GM18502 (cell line): ENCODE results near the gene WT1.

Experiments
- ATAC-seq: cut with Tn5 transposase; IDR thresholded peaks from one replicate; pipeline ENCODE4 v1.9.1; 2021; ENCODE audit warnings: mild to moderate bottlenecking; ENCODE audit not compliant: unreplicated experiment, poor library complexity

The WT1 gene

DNA sequence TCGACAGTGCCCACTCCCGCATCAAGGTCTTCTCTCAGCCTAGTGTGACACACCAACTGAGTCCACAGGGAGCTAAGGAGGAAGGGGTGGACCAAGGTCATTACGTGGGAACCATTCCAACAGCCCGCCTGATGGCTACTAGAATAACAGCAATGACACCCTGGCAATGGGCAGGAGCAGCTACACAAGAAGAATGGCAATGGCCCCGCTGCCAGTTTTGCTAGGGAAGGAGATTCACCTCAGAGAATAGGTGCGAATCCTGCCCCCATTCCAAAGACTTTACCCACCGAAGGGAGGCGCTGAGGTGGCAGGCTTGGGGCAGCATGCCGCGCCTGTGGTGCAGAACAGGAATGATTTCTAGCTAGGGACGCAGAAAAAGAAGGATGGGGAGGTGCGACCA is 9.1 kb downstream of the WT1 start:
- ATAC-seq = no peak

DNA sequence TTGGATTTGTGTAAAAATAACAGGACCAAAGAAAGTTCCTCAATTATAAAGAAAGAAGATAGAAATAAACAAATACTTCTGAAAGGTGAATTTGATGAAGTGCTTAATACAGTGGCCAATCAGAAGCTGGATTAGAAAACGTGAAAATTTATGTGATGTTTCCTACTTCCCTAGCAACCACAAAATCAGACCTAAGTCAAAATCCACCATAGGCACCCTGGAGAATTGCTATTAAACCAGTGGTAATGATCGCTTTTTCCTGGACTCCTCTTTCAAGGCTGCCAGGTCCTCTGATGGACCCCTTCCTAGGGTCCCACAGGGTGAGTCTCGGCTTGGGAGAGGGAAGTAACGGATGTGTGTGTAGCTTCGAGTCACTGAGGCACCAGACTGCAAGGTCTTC is 9.6 kb downstream of the WT1 start:
- ATAC-seq = no peak

DNA sequence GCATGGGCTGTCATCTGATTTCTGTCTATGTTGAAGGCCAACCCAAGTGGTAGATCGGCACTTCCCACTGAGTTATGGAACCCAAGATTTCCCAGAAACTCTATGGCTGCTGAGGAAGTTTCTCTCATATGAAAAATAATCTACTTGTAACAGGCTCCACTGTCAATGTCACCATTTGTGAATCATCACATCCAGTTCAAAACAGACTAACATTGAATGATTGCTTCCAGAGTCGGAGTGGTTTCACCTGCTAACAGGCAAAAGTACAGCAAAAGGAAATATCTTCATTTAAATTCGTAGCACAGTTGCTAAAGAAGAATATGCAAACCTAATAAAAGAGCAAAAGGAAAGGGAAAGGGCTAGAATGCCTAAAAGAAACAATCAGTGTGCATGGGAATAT is 12.8 kb downstream of the WT1 start:
- ATAC-seq = no peak

DNA sequence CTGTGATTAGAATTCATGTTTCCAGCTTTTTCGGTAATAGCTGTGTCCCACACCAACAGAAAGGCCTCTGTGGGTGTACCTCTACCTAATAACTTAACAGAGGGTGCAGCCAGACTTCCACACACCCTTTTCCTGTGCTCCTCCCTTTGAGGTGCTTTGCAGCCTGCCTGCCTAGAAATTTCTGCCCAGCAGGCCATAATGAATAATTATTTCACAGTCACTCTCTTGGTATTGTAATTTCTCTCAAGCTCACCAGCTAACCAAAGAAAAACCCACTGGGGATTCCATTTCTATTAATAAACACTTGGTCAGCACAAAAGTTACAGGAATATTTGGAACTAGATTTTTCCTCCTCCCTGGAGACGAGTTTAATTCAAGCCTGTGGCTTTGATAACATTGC is 13.3 kb downstream of the WT1 start:
- ATAC-seq = no peak

DNA sequence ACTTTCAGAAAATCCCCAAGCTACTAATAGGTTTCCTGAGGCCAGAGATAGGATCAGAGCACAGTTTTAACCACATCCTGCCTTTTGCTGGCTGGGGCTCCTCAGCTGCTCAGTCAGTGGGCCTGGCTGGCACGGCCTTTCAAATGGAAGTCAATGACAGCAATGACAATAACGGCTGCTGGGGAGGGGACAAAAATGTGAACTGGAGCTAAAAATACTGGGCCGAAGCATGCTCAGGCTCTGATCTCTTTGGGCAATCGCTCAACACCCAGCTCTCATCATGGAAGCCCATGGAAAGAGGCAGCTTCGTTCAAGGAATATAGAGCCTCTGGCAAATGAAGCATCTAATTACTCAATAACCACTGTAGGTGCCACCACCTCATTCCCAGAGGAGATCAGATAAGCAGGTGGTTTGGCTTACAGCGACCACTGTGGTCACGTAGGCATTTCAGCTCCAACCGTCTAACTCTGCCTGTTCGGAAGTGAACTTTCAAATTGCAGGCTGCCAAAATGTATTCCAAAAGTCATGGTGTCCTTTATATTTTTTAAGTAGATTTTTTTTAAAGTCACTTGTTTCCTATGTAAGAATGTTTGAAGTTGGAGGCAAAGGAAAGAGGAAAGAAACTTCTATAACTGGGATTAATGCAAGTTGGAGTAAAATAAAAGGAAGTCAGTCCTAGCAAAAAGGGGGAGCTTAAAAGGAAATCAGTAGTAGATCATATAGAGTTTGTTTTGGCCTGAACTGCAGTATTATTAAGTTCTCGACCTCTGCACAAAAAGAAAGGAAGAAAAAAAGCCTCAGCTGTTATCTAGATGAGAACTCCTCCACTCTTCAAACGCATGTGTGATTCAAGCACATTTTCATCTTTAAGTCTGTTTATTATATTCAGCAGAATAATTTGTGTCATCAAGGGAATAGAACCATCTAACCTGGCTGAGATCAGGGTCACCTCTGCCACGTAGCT is 14.1 kb downstream of the WT1 start:
- peak; percentile 89 for ATAC-seq

DNA sequence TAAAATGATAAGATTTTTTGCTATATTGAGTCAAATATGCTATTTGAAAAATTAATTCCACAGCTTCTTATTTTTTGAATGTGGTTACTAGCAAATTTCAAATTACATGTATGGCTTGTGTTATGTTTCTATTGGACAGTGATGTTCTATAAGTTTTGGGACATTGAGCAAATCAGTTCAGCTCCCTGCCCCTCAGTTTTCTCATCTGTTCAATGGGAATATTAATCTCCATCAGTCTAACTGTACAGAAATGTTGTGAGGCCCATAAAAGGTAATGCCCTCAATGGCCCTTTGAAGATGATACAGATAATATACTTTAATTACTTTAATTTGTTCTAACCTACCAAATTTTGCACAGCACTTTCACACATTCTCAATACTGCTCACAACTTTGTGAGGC is 15.2 kb downstream of the WT1 start:
- no peak for ATAC-seq

DNA sequence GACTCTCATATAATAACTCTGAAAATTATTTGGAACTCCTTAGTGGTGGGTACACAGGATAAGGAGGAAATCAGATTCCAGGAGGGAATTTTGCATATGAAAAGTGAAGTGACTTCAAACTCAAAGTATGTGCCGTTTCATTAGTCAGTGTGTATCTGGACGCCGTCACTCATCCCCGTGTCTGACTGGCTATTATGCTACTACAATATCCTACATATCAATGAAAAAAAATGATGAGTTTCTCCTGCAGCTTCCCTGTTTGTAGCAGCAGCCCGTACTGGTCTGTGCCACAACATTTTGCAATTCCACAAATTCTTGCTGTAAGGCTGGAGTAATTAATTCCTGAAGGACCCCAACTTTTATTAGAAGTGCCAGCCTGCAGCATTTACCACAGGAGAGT is 16.5 kb downstream of the WT1 start:
- ATAC-seq = no peak

DNA sequence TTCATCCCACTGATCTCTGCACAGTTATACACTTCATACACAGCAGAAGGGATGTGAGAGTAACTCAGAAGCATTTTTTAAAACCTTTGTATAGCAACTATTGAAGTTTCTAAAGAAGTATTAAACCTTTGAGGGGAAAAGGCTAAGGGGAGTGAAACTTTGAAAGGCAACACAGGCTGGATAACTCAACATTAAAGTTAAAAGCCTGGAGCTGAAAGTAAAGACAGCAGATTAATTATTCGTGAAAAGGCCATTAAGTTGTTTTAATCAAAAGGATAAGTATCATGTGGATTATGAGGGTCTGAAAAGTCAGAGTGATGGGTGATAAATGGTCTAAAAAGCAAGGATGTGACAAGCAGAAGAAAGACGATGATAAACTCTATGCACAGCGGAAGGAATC is 17.5 kb downstream of the WT1 start:
- no peak for ATAC-seq

DNA sequence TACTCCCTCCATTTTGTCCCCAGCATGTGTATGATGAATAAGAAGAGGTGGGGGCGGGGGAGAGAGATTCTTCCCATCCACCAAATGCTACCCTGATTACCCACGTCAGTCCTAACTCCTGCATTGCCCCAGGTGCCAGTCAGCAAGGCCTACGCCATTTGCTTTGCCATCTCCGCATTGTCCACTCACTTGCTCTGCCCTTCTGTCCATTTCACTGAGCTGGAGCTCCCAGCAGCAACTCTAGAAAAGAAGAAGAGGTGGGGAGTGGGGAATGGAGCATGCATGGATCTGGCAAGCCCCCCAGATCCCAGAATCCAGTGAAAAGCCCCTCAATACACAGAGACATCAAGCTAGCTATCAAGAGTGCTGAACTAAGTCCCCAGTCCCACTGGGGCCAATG is 19.0 kb downstream of the WT1 start:
- no peak for ATAC-seq

DNA sequence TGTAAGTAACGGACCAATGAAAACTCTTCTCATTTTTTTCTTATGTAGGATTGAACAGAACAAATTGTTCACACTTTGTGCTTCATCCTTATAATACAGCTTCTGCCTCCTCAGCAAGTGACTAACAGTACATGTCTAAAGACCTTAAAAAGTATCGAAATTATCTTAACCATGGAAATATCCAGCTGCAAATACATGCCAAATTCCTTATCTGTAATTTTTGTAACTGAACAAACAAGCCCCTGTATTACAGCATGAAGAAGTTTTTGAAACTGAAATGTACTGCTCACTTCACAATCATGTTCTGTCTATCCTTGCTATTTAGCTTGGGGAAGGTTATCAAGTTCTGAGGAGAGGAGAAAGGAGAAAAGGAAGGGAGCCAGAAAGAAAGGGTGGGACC is 20.4 kb downstream of the WT1 start:
- no peak for ATAC-seq

DNA sequence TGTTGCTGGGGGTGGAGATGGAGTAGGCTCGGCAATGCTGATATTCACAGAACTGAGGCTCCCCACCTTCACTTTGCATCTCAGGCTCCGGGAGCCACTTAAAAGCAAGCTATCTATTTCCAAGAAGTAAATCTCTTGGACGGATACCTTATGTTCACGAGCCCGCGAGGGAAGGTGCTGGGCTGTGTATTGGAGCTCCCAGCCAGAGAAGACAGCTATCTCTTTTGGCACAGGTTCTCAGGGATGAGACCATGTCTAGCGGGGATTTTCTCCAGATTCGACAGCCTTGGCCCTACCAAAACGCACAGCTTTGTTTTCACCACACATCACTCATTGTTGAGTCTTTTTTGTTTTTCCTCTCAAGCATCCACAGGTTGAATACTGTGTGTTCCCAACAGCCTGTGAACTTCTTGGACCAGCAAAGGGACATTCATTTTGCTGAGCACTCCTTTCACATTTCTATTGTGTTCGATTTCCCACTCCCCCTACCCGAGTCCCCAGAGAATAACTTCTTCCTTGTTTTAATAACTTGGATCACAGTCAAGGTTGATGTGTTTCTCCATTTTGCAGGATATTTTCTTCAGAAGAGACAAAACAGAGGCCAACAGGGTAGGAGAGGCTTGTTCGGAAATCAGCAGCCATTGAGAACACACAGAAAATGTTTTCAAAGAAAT is 23.3 kb downstream of the WT1 start:
- ATAC-seq = no peak

DNA sequence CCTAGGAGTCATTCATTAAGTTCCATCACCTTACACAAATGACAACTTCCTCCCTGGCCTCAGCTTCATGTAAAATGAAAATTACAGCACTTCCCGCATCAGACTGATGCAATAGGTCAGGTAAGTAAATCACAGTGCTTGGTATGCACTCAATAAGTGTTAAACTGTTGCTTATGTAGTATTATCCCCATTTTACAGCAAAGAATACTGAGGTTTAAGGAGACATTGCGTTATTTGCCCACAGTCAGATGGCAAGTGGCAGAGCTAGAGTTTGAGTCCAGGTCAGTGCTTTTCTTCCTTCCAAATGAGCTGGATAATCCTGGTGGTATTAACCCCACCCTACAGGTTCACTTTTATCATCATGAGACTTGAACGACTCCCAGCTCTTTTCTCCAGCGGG is 29.7 kb downstream of the WT1 start:
- ATAC-seq = no peak

DNA sequence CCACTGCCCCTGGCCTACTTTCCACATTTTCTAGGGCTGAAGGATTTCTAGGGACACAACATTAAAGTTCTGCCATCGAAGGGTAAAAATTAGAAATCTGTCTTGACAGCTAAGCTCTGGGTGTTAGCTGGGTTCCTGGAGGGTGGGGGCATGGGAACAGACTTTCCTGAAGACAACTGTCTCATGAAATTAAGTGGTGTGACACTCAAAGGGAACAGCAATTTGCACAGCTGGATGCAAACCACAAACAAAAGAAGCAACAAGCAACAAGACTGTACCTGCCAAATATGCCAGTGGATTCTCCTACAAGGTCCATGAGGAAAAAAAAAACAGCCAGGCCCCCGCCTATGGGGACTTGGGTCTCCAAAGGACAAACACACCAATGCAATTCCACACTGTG is 32.5 kb downstream of the WT1 start:
- ATAC-seq = no peak

DNA sequence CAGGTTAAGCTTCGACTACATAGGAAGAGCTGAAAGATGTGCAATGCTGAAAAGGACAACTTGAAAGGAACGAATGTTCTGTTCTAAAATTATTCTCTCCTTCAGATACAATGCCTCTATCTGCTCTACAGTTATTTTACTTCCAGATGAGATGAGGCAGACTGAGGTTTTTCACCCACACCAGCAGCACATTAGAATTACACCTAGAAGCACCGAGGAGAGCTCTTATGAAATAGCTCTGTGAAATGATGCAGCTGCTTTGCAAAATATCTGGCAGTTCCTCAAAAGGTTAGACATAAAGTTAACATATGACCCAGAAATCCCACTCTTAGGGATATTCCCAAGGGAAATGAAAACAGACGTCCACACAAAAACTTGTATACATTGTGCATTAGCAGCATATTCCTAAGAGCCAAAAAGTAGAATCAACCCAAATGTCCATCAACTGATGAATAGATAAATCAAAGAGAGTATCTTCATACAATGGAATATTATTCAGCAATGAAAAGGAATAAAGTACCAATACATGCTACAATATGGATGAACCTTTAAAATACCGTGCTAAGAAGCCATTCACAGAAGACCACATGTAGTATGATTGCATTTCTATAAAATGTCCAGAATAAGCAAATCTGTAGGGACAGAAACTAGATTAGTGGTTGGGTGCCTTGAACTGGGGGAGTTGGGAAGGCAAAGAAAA is 34.5 kb downstream of the WT1 start:
- no peak for ATAC-seq

DNA sequence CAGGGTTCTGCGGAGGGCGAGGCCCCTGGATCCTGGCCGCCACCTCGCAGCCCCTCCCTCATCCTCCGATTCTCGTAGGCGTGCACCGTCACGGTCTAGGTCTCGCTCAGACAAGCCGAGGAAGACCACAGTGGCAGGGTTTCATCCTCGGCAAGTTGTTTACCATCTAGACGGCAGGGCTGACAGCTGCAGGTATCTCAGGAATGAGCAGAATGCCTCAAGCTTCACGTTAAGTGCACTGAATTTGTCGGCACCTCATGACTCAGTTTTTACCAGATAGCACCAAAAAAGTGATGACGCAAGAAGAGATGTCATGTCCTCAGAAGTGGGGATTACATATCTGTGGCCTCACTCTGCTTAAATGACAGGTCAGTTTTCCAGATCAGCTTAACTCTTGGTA is 35.1 kb downstream of the WT1 start:
- no peak for ATAC-seq

DNA sequence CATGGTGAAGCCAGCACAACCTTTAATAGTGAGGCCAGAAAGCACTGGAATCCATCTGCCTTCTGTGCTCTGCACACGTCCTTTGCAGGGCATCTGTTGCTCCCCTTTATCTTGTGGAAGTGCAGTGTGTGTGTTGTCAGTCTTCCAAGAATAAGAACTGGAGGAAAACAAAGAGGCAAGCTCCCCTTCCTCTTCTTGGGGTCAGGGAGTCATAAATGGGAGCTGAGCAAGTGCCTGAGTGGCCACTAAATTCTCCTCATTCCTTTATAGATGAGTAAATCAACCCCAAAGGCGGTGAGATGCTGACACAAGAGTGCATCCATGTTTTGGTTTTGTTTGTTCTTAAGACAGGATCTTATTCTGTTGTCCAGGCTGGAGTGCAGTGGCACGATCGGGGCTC is 38.3 kb downstream of the WT1 start:
- no peak for ATAC-seq

DNA sequence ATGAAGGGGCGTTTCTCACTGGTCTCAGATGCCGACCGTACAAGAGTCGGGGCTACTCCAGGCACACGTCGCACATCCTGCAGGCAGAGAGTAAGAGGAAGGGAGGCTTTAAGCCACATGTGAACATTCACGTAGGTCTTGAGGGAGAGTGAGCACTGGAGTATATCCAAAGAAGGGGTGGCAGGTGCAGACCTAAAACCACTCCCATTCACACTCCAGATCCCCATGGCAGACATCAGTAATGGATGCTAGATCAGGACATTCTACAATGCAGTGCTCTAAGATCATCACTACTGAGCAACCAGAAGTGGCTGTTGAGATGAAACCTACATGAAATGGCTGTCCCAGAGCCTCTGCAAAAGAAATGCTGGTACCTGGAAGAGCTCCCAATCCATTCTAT is 39.0 kb downstream of the WT1 start:
- peak; percentile 60 for ATAC-seq

DNA sequence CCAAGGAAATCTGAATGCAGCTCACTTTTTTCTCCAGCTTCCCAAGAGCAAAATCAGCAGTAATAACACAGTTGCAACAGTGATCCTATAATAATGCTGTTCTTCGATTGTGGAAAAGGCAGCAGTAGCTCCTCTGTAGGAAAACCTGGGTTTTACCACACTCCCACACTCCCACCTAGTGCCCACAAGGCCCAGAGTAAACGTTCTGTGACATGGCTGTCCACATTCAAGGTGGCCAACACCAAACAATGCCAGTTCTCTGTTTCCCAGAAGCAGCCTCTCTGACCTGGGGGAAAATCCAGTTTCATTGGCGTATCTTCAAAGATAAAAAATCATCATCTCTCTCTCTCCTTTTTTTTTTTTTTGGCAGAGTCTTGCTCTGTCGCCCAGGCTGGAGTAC is 40.2 kb downstream of the WT1 start:
- ATAC-seq = no peak

DNA sequence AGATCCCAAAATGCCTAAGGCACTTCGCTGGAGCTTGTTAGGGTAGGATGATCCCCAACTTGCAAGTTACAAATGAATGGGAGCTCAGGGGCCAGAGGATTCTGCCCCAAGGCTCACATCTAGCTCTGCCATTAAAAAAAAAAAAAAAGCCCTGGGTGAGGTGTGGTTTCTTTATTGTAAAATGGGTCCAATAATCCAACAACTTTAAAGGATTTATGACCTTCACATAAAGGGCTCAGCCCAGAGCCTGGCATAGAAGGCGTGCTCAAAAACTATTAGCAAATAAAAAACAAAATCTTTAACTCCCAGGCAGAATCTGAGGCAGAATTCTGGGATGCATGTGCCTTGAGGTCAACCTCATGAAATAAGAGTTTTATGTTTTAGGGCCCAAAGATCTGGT is 42.5 kb downstream of the WT1 start:
- no peak for ATAC-seq

DNA sequence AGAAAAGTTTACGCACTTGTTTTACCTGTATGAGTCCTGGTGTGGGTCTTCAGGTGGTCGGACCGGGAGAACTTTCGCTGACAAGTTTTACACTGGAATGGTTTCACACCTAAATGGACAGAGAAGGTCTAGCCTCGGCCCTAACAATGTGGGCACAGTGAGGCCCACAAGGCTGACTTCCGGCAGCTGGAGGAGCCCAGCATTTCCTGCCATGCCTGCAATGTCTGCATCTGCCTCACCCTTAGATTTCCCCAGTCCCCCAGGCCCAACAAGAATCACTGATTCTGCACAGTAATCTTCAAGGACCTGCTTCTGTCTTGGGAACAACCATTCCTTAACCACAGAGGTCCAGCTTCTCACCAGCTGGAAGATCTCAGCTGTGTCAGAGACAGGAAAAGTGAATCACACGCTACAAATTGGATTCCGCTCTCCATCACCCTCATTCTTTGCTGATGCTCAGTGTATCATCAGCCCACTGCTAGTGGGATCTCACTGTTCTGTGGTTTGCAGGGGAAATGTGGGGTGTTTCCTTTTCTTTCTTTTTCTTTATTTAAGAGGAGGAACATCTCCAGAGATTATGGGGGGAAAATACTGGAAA is 43.3 kb downstream of the WT1 start:
- peak; percentile 35 for ATAC-seq

DNA sequence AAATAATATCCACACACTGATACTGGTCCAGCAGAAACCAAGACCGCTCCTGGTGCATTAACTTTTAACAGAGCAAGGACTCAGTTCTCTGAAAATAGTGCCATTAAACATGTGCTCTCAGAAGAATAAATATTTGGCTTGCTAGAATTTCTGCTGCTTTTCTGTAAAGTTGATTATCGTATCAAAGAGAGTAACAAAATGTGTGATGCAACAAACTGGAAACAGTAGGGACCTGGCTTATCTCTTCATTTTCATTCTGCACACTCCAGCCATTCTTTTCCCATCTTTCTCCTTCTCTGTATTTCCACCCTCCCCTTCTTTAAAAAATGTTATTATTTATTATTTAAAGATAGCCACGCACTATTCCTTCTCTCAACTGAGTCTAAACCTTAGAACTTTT is 43.9 kb downstream of the WT1 start:
- no peak for ATAC-seq
